Activated CD8-positive, alpha-beta memory T cell treated with anti-CD3 and anti-CD28 coated beads for 24 hours (primary cell): Measurements from ENCODE around the gene FN3KRP.

ENCODE experiments used
- DNase-seq: peaks from one replicate; pipeline ENCODE4 v3.0.0-alpha.2; 2020

The FN3KRP gene

DNA sequence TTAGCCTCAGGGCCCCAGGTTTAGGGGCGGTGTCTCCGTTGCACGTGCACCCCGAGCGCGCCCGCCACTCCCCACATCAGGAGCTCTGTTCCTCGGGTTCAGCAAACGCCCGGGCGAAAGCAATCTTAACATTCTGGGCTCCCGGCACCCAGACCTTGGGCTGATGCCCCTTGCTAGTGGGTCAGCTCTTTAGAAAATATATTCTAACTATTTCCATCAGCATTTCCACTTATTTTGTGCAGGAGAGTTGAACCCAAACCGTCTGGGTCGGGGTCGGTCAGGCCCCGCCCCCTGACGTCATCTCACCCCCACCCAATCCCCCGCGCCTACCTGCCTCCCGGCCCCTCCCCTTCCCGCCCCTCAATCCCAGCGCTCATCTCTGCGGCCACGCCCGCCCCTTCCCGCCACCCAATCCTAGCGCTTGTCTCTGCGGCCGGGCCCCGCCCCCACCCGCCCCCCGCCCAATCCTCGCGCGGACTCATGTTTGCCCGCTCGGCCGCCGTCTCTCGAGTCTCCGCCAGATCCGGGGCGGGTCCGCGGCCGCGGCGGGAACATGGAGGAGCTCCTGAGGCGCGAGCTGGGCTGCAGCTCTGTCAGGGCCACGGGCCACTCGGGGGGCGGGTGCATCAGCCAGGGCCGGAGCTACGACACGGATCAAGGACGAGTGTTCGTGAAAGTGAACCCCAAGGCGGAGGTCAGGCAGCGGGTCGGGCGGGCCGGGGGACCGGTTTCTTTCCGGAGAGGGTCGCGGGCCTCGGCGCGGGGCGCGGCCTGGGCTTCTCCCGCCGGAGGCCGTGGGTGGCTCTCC is at the start of gene FN3KRP:
FN3KRP (plus strand) TSS at position 504 of the 808 bp plus-strand sequence; CDS start at position 554, 50 bp downstream.
- peak; percentile 92 for DNase-seq

GRCh38 chr17:82666931-82667667 is 49.4 kb upstream of the FN3KRP start:
- no peak for DNase-seq

- no peak for DNase-seq
Observed at GRCh38 chr17:82667668-82668000, 48.9 kb upstream of the FN3KRP start.

GRCh38 chr17:82668024-82668630 is 48.4 kb upstream of the FN3KRP start:
- no peak for DNase-seq

DNA sequence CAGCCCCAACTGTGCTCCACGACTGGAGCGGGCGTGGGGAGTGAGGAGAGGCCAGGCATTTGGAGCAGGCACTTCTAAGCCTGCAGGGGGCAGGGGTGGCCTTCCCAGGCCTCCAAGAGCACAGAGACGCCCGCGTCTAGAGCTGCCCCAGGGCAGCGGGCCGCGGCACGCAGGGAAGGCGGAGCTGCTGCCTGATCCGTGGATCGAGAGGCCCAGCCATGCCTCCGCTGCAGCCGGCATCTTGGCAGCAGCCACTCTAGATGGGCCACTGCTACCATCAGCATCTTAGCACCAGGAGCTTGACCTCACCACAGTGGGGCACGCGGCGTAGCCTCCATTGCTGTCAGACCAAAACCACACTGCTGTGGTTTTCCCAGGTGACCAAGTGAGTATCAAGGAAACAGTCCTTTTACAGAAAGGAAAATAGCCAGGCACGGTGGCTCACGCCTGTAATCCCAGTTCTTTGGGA is 47.8 kb upstream of the FN3KRP start:
- peak; percentile 71 for DNase-seq

DNA sequence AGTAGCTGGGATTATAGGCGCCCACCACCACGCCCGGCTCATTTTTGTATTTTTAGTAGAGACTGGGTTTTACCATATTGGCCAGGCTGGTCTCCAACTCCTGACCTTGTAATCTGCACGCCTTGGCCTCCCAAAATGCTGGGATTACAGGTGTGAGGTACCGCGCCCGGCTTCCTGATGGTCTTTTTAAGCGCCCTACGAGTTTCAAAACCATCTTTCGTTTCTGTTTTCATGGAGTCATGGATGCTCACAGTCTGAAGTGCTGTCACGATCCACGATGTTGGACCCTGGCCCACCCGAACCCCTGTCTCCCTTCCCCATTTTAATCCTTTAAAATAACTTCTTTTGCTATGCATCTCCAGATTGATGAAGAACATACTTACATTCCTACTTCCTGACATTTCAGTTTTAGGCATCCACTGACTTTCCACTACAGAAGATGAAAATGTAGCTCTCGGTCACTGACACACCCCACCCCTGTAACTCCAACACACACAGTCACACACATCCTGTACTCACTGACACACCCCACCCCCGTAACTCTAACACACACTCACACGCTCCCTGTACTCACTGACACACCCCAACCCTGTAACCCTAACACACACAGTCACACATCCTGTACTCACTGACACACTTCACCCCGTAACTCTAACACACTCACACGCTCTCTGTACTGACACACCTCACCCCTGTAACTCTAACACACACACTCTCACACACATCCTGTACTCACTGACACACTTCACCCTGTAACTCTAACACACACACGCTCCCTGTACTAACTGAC is 45.6 kb upstream of the FN3KRP start:
- DNase-seq = no peak

DNA sequence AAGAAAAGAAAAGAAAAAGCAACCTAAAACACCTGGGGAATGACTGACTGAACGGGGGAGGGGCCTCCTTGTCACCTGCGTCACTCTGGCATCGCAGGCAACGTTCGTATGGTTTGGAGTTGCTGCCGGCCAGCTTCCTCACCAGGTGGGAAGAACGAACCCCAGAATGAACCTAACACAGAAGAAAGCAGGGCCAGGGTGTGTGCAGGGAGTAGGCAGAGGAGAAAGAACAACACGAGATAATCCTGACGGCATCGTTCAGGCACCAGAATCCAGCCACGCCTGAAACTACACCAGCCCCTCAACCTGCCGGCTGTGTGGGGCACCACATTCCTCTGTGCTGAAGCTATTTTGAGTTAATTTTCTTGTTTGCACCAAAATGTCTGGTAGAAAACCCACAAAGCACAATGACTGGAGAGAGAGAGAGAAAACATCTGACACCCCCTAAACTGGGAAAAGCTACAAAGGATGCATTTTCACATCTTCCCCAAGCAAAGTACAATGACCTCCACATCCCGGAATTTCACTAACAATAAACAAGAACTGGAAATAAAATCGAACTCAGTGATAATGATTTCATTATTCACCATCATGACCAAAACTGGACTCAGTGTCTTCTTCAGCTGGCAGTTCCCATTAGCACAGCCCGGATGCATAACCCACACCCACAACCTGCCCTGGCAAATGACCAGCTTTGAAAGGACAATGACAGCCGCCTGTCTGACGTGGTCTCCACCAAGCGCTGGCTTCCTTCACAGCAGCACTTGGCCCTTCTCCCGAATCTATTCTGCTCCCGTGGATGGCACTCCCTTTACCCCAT is 41.6 kb upstream of the FN3KRP start:
- DNase-seq = no peak

DNA sequence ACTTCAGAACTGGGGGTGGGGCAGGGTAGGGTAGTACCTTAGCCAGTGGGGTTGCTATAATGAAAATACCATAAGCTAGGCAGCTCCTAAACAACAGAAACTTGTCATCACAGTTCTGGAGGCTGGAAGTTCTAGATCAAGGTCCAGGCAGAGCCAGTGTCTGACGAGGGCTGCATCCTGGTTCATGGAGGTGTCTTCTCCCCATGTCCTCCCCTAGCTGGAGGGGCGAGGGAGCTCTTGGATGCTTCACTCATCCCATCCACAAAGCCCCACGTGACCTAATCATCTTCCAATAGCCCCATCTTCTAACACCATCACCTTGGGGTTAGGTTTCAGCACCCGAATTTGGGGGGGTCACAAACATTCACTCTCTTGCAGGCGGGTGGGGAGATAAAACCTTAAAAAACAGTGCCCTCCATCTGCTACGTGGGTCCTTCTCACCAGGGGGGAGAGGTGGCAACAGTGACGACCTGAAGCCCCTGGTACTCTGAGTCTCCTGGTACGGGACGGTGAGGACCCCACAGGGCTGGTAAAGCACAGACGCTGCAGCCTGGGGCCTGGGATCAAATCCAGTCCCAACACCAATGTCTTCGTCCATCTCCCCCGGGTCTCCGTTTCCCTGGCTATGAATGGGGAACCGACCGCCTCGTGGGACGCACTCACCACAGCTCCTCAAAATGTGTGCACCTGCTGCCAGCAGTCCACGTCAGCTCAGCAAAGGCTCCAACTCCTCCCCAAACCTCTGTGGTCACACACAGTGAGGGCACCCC is 40.8 kb upstream of the FN3KRP start:
- DNase-seq = no peak

- no peak for DNase-seq
Observed at GRCh38 chr17:82677353-82677925, 39.1 kb upstream of the FN3KRP start.

DNA sequence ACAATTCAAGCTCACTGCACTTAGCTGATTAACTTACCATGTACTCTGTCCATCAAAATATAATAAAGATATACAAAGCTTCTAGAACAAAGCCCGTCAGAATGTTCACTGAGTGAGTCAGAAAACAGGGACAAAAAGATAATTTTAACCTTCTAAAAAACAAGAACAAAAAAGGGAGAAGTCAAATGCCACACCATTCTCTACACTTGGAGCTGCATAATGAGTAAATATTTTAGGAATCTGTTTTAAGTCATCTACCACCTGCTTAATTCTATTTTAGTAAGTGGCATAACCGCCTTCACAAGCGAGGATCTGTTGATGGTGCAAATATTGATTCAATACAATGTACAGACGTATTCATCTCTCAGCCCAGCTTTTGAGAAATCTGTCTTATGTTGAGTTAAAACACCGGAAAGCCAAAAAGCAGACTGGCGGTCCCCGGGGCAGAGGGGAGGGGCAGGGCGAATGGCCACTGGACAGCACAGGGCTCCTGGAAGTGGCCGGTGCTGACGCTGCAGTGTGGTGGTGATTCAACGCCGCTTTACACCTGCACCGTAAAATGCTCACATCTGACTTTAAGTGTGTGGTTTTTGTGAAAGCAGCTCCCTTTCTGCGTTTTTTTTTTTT is 38.1 kb upstream of the FN3KRP start:
- DNase-seq = no peak

GRCh38 chr17:82679586-82680465 is 36.7 kb upstream of the FN3KRP start:
- DNase-seq = no peak

DNA sequence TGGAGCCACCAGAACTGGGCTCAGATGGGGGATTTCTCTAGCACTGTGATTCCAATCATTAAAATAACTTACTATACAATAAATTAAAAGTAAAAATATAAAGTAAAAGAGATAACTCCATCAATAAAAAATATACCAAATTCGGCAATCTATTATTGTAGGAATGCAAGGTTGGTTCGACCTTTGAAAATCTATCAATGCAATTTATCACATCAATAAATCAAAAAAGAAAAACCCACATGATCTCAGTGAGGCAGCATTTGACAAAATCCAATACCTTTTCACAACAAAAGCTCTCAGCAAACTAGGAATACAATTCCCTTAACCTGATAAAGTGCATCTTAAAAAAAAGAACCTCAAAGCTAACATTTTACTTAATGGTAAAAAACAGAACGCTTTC is 35.0 kb upstream of the FN3KRP start:
- no peak for DNase-seq

- DNase-seq = no peak
Observed at GRCh38 chr17:82683534-82683933, 33.0 kb upstream of the FN3KRP start.

DNA sequence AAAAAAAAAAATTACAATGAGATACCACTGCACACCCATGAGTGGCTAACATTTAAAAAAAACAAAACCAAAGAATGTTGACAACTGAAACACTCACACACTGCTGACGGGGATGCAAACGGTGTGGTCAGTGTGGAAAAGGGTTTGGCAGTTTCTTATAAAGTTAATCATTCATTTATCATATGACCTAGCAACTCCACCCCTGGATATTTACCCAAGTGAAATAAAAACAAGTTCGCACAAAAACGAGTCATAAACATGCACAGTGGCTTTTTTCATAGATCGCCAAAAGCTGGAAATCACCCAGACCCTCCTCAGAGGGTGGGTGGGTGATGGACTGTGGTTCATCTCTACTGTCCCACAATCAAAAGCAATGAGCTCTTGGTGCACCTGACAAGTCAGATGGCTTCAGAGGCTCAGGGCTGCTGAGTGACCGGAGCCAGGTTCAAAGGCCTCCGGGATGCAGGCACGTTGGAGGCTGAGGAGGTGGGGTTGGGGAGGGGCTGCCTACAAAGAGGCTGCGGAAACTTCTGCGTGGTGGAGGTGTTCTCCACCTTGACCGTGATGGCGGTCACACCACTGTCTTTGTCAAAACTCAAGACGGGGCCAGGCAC is 32.2 kb upstream of the FN3KRP start:
- no peak for DNase-seq

DNA sequence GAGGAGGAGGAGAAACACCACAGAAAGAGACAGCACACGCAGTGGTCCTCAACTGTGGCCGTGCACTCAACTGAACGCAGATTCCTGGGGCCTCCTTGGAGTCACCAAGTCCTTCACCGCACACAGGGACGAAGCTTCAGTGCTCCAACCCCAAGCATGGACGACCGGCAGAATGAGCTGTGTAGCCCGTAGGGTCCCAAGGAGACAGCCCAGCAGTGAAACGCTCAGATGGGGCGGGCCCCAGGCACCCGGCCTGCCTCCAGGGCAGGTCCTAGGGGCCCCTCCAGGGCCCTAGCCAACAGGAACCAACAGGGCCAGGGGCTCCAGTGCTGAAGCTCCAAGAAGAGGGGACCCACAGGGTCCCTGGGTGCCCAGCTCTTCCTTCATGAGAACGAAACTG is 31.2 kb upstream of the FN3KRP start:
- DNase-seq = no peak

- DNase-seq = no peak
Observed at GRCh38 chr17:82686366-82687324, 29.9 kb upstream of the FN3KRP start.

GRCh38 chr17:82687375-82687861 is 29.1 kb upstream of the FN3KRP start:
- DNase-seq = no peak

- DNase-seq = no peak
Observed at GRCh38 chr17:82687871-82688270, 28.6 kb upstream of the FN3KRP start.
